GM10248 (cell line): ENCODE results near the gene DMWD.

Experiments used
- CTCF ChIA-PET: fragments of 300-600 bp; sonication (Branson Sonifier 250); formaldehyde crosslinking; extraction: SDS; loops from one replicate; lab custom pipeline; 2021; ENCODE audit warnings: antibody characterized with exemption; lab: Yijun Ruan, JAX
- POLR2A ChIA-PET: fragments of 350-650 bp; sonication (Branson Sonifier 250); formaldehyde crosslinking; extraction: SDS; loops from one replicate; lab custom pipeline; 2020; ENCODE audit warnings: antibody characterized with exemption; lab: Yijun Ruan, JAX
- DNase-seq: peaks from one replicate; pipeline ENCODE4 v3.0.0; 2012; ENCODE audit errors: extremely low spot score
- CTCF ChIP-seq: IDR thresholded peaks from 2 replicates; pipeline ENCODE4 v1.5.1; 2012; ENCODE audit warnings: mild to moderate bottlenecking, low read depth; ENCODE audit errors: extremely low read depth, missing control alignments, control extremely low read depth

Gene DMWD

GRCh38 chr19:45812297-45812696 is 19.7 kb upstream of the DMWD start:
- no peak for TF ChIP-seq CTCF
- no peak for DNase-seq
- POLR2A ChIA-PET: interaction anchor here (0.6 kb wide), 1 partner anchor 17 kb away, joined by 3 read pairs; no protein-coding TSS in a partner anchor
- CTCF ChIA-PET: interaction anchor here (2.4 kb wide), 2 partner anchors 13 to 43 kb away, joined by 11 to 12 read pairs; partner anchors contain the start of gene SIX5

GRCh38 chr19:45809643-45810159 is 17.1 kb upstream of the DMWD start:
- DNase-seq: no peak
- no peak for TF ChIP-seq CTCF
- CTCF ChIA-PET: interaction anchor here (3.1 kb wide), 1 partner anchor 10 kb away, joined by 15 read pairs; no protein-coding TSS in a partner anchor
- POLR2A ChIA-PET: no interaction called here

- no peak for TF ChIP-seq CTCF
- ChIA-PET CTCF (interaction anchor here (1.4 to 11.7 kb wide), 3 partner anchors 10 to 36 kb away, joined by 4 to 113 read pairs (median 14); partner anchors contain the start of genes RSPH6A and SIX5), POLR2A (no interaction called here)
- DNase-seq: no peak
Measured at GRCh38 chr19:45805719-45806118, 13.1 kb upstream of the DMWD start.

- DNase-seq: no peak
- ChIA-PET CTCF (interaction anchor here (1.4 to 11.7 kb wide), 3 partner anchors 9 to 35 kb away, joined by 4 to 113 read pairs (median 14); partner anchors contain the start of genes RSPH6A and SIX5), POLR2A (no interaction called here)
- TF ChIP-seq CTCF: no peak
Measured at GRCh38 chr19:45804959-45805230, 12.2 kb upstream of the DMWD start.

- ChIA-PET POLR2A (no interaction called here), CTCF (interaction anchor here (1.4 to 11.7 kb wide), 4 partner anchors 8 to 35 kb away, joined by 4 to 113 read pairs (median 38); partner anchors contain the start of genes RSPH6A and SIX5)
- no peak for TF ChIP-seq CTCF
- DNase-seq: no peak
Measured at GRCh38 chr19:45804140-45804958, 11.7 kb upstream of the DMWD start.

GRCh38 chr19:45801603-45802175 is 9.0 kb upstream of the DMWD start:
- ChIA-PET CTCF (interaction anchor here (1.1 to 11.7 kb wide), 4 partner anchors 9 to 32 kb away, joined by 3 to 113 read pairs (median 34); partner anchors contain the start of genes DMWD, RSPH6A and SIX5), POLR2A (interaction anchor here (1.2 kb wide), 1 partner anchor 15 kb away, joined by 3 read pairs; no protein-coding TSS in a partner anchor)
- no peak for DNase-seq
- no peak for TF ChIP-seq CTCF
